T-cell (primary cell): Measurements from ENCODE around the gene WWTR1. TPM values are rescaled to one million over a fixed set of nuclear protein-coding genes. Genes with fewer than 3 reads are reported as not detected.

Source experiments
- ATAC-seq, 4 experiments: fragments of 200-7000 bp in 3 of 4; fragments of 150-1000 bp in 1 of 4; cut with Tn5 transposase; replicated peaks in 1 of 4; 1 replicate in 3 of 4; 2 replicates in 1 of 4; pipeline ENCODE4 v1.10.0; 2021; ENCODE audit warnings: moderate library complexity in 3 of 4, mild to moderate bottlenecking in 2 of 4, moderate number of reproducible peaks in 1 of 4
- CTCF ChIA-PET, 2 donors: fragments of 300-600 bp; sonication (Branson Sonifier 250); formaldehyde crosslinking; loops; one replicate each; lab custom pipeline; 2022; ENCODE audit warnings: antibody characterized with exemption in 2 of 2; lab: Charles Lee
- POLR2A ChIA-PET, 2 donors: fragments of 300-600 bp; sonication (Branson Sonifier 250); formaldehyde crosslinking; loops; one replicate each; lab custom pipeline; 2022; ENCODE audit warnings: antibody characterized with exemption in 2 of 2; lab: Charles Lee
- DNase-seq, 35 experiments: peaks; one replicate each; pipeline versions ENCODE4 v3.0.0 to v3.0.0-alpha.2; 2013 to 2023
- H3K27ac ChIP-seq: one replicate; pipeline ENCODE4 v1.5.1; 2013; ENCODE audit warnings: low read length
- H3K27me3 ChIP-seq, 2 experiments: replicated peaks in 1 of 2; 1 replicate in 1 of 2; 2 replicates in 1 of 2; pipeline versions ENCODE4 v1.6.1 to v1.7.0; 2013; ENCODE audit warnings: low read length in 1 of 2, mixed read lengths in 1 of 2; ENCODE audit not compliant: control insufficient read depth in 2 of 2, insufficient read depth in 2 of 2; ENCODE audit errors: extremely low read depth in 1 of 2
- H3K36me3 ChIP-seq, 2 donors: 1 replicate in 1 of 2; 2 replicates in 1 of 2; pipeline versions ENCODE4 v1.6.1 to v1.7.0; 2013; ENCODE audit warnings: low read length in 1 of 2; ENCODE audit not compliant: control insufficient read depth in 2 of 2, insufficient read depth in 1 of 2; ENCODE audit errors: extremely low read depth in 1 of 2
- H3K4me1 ChIP-seq, 2 experiments: 1 replicate in 1 of 2; 2 replicates in 1 of 2; pipeline versions ENCODE4 v1.6.1 to v1.7.0; 2013; ENCODE audit warnings: low read length in 2 of 2, mixed read lengths in 1 of 2; ENCODE audit not compliant: insufficient read depth in 2 of 2, control insufficient read depth in 1 of 2; ENCODE audit errors: extremely low read depth in 1 of 2
- H3K4me3 ChIP-seq, 2 donors: 1 replicate in 1 of 2; 2 replicates in 1 of 2; pipeline versions ENCODE4 v1.5.1 to v1.7.0; 2013; ENCODE audit warnings: mild to moderate bottlenecking in 2 of 2, low read length in 1 of 2, moderate library complexity in 1 of 2; ENCODE audit not compliant: control insufficient read depth in 1 of 2; ENCODE audit errors: extremely low read depth in 1 of 2
- H3K9me3 ChIP-seq: 2 replicates; pipeline ENCODE4 v1.7.0; 2013
- H3K27ac Mint-ChIP-seq, 2 donors: one replicate each; pipeline ENCODE4 v1.8.0; 2020 to 2021; ENCODE audit warnings: mild to moderate bottlenecking in 2 of 2, mixed read lengths in 2 of 2
- H3K27me3 Mint-ChIP-seq, 2 donors: one replicate each; pipeline ENCODE4 v1.8.0; 2021 to 2022; ENCODE audit warnings: mixed read lengths in 2 of 2
- H3K36me3 Mint-ChIP-seq: one replicate; pipeline ENCODE4 v1.8.0; 2021; ENCODE audit warnings: mixed read lengths
- H3K4me1 Mint-ChIP-seq, 3 donors: one replicate each; pipeline ENCODE4 v1.8.0; 2020 to 2022; ENCODE audit warnings: mixed read lengths in 3 of 3, mild to moderate bottlenecking in 1 of 3
- H3K4me3 Mint-ChIP-seq, 3 donors: one replicate each; pipeline ENCODE4 v1.8.0; 2020 to 2022; ENCODE audit warnings: mild to moderate bottlenecking in 3 of 3, mixed read lengths in 3 of 3, moderate library complexity in 3 of 3
- H3K9me3 Mint-ChIP-seq, 3 donors: one replicate each; pipeline ENCODE4 v1.8.0; 2020 to 2022; ENCODE audit warnings: mixed read lengths in 3 of 3
- WGBS: methylation state at CpG from one replicate; pipeline ENCODE4 v1.1.5; 2013; ENCODE audit warnings: missing lambda C conversion rate; ENCODE audit not compliant: insufficient coverage; 5-methylcytosine and 5-hydroxymethylcytosine counted together
- total RNA-seq, 35 experiments: library from RNA in 6 of 35; stranded (reverse) in 6 of 35; fragments of 120-200 nt in 1 of 35; gene quantifications; one replicate each; pipeline versions ENCODE4 v1.2.1 to v1.2.4 and lab custom pipeline; 2013 to 2026

Gene WWTR1
- total RNA-seq, 5 donors from 2014 or later (not counting 1 experiment from before 2014, with no cell fraction given), result 0.43 to 1.6 (median 1.1) TPM

DNA sequence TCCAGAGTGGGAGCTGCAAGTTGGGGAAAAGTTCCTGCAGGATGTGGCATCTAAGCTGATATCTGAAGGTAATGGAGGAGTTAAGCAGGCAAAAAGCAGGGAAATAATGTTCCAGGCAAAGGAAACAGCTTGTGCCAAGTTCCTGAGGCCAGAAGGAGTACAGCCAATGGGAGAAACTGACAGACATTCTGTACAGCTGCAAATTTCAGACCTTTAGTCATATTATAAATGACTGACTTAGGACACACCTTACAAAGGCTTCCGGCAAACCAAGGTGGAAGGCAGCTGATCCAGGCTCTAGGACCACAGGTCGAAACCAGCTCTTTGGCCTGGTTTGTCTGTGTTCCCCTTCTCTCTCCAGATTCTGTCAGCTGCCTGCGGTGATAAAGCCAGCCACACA, 9.3 kb downstream of the WWTR1 start:
- WGBS, result 75% methylated on average over 2 of the region's 3 CpGs
- CTCF ChIA-PET, result no interaction called here
- H3K4me1 ChIP-seq, result no peaks in the 10 kb centered on the region

DNA sequence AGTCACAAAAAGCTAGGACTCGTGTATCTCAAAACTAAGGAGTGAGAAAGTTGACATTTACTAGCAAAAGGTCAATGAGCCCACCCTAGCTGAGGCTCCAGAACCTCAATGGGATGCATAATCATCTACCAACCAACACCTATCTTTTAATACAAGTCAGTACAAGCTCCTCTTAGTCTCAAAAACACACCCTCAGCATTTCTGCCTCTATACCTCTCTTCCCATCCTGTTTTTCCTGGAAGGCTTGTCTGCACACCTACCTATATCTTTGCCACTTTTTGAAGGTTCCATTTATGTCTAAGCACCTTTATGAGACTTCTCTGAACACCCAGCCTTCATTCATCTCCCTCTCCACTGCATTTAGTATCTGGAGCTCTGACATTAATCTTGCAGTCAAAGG, 10.0 kb downstream of the WWTR1 start:
- ATAC-seq (no peak), DNase-seq (no peak)
- no peak overlapping the region for H3K4me3 ChIP-seq
- H3K27ac ChIP-seq, result no peak overlapping the region
- H3K9me3 ChIP-seq, result no peaks in the 10 kb centered on the region
- no peaks in the 10 kb centered on the region for H3K4me1 Mint-ChIP-seq
- no peaks in the 10 kb centered on the region for H3K36me3 ChIP-seq
- H3K36me3 Mint-ChIP-seq, result no peaks in the 10 kb centered on the region
- WGBS, result no CpG with 5 or more reads among the region's 1 CpG
- H3K27me3 Mint-ChIP-seq, result peaks cover 18 to 20% of the 10 kb centered on the region in 2 donors
- H3K4me1 ChIP-seq, result no peaks in the 10 kb centered on the region
- no peaks in the 10 kb centered on the region for H3K9me3 Mint-ChIP-seq
- CTCF ChIA-PET, result no interaction called here
- no peak overlapping the region for H3K27ac Mint-ChIP-seq
- POLR2A ChIA-PET, result no interaction called here
- H3K27me3 ChIP-seq, result peaks cover 2% of the 10 kb centered on the region in 2 experiments
- H3K4me3 Mint-ChIP-seq, result no peak overlapping the region

More for the DNA sequence above, 9.3 kb downstream of the WWTR1 start:
- ATAC-seq (no peak), DNase-seq (no peak)
- H3K27me3 Mint-ChIP-seq, result peaks cover 18 to 20% of the 10 kb centered on the region in 2 donors
- no peak overlapping the region for H3K4me3 Mint-ChIP-seq
- Histone ChIP-seq H3K9me3 (no peaks in the 10 kb centered on the region), H3K27me3 (peaks cover 2% of the 10 kb centered on the region in 2 experiments), H3K4me3 (no peak overlapping the region), H3K27ac (no peak overlapping the region), H3K36me3 (no peaks in the 10 kb centered on the region)
- no peaks in the 10 kb centered on the region for H3K4me1 Mint-ChIP-seq
- no peaks in the 10 kb centered on the region for H3K9me3 Mint-ChIP-seq
- H3K27ac Mint-ChIP-seq, result no peak overlapping the region
- POLR2A ChIA-PET, result no interaction called here
- H3K36me3 Mint-ChIP-seq, result no peaks in the 10 kb centered on the region

DNA sequence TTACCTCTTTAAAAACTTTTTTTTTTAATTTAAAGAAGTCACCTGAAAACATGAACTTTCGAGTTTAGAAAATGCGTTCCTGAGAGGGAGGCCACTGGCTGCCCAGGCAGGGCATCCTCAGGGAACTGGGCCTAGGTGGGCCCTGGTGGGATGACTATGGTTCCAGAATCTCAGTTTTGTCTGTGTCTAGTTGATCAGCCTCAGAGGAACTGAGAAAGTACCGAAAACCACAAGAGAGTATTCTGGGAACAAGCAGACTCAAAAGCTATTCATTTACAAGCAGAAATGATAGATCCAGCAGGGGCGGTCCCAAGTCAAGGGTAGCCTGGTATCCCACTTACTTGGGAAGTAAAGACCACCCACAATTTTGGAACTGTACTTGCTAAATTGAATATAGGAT, 10.5 kb downstream of the WWTR1 start:
- no peak overlapping the region for H3K4me3 ChIP-seq
- no peaks in the 10 kb centered on the region for H3K9me3 ChIP-seq
- H3K27me3 ChIP-seq, result peaks cover 2% of the 10 kb centered on the region in 2 experiments
- peaks cover 18 to 20% of the 10 kb centered on the region in 2 donors for H3K27me3 Mint-ChIP-seq
- H3K36me3 ChIP-seq, result no peaks in the 10 kb centered on the region
- no peaks in the 10 kb centered on the region for H3K4me1 ChIP-seq
- ChIA-PET POLR2A (interaction anchor here in 1 of 2 donors (0.6 kb wide), 1 partner anchor 517 kb away, joined by 6 read pairs; no protein-coding TSS in a partner anchor), CTCF (no interaction called here)
- H3K4me3 Mint-ChIP-seq, result no peak overlapping the region
- no peak overlapping the region for H3K27ac ChIP-seq
- H3K36me3 Mint-ChIP-seq, result no peaks in the 10 kb centered on the region
- DNase-seq (no peak), ATAC-seq (no peak)
- H3K4me1 Mint-ChIP-seq, result no peaks in the 10 kb centered on the region
- no peak overlapping the region for H3K27ac Mint-ChIP-seq
- WGBS, result 100% methylated on average over 1 of the region's 4 CpGs
- H3K9me3 Mint-ChIP-seq, result no peaks in the 10 kb centered on the region

DNA sequence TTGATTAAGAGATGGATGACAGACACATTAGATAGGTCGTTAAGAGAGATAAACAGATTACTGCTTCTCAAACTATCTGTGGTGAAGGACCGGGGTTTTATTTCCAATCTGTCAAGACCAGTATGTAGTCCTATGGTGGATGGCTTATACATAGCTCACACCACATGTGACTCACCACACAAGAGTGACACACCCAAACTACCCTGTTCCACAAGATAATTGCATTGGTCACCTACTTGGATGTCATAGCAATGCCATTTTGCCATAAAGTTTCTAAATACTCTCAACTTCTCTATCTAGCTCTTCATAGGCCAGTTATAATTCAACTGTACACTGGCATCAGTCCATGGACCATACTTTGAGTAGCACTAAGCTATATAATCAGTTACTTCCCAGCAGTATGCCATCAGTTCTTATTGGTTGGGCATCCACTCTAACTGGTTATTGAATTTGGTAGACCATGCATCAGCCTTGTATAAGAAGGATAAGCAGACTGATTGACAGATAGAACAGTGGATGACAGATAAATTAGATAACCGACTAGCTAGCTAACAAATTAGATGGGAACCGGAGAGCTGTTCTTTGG, 11.6 kb downstream of the WWTR1 start:
- Mint-ChIP-seq H3K27me3 (peaks cover 15 to 17% of the 10 kb centered on the region in 2 donors), H3K4me1 (no peaks in the 10 kb centered on the region), H3K4me3 (no peak overlapping the region), H3K27ac (no peak overlapping the region), H3K9me3 (no peaks in the 10 kb centered on the region), H3K36me3 (no peaks in the 10 kb centered on the region)
- DNase-seq (no peak), ATAC-seq (no peak)
- no peak overlapping the region for H3K27ac ChIP-seq
- no peaks in the 10 kb centered on the region for H3K36me3 ChIP-seq
- H3K4me3 ChIP-seq, result no peak overlapping the region
- H3K27me3 ChIP-seq, result peaks cover 2% of the 10 kb centered on the region in 2 experiments
- CTCF ChIA-PET, result no interaction called here
- POLR2A ChIA-PET, result no interaction called here
- H3K9me3 ChIP-seq, result no peaks in the 10 kb centered on the region
- no CpG with 5 or more reads among the region's 4 CpGs for WGBS
- H3K4me1 ChIP-seq, result no peaks in the 10 kb centered on the region

DNA sequence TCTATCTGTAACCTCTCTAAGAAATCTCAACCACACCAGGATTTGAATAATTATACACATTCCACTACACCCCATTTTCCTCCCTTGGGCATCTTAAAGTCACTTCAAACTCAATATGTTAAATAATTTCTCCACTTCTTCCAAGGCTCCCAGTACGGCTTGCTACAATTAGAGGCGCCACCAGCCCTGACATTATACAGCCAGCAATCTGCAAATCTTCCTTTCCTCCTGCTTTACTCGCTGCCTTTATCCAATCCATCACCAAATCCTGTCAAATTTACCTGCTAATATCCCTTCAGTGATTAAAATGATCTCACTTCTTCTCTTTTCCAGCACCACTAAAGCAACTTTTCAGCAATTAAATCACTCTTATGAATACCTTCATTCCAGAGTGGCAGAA, 13.9 kb downstream of the WWTR1 start:
- H3K9me3 Mint-ChIP-seq, result no peaks in the 10 kb centered on the region
- H3K4me1 Mint-ChIP-seq, result no peaks in the 10 kb centered on the region
- no peaks in the 10 kb centered on the region for H3K36me3 ChIP-seq
- POLR2A ChIA-PET, result no interaction called here
- CTCF ChIA-PET, result no interaction called here
- peaks cover 0 to 2% of the 10 kb centered on the region in 2 experiments for H3K27me3 ChIP-seq
- no peak overlapping the region for H3K27ac Mint-ChIP-seq
- no peak overlapping the region for H3K27ac ChIP-seq
- no peaks in the 10 kb centered on the region for H3K4me1 ChIP-seq
- H3K4me3 Mint-ChIP-seq, result no peak overlapping the region
- no peak overlapping the region for H3K4me3 ChIP-seq
- WGBS, result 69% methylated on average over 3 of the region's 3 CpGs
- peaks cover 4 to 8% of the 10 kb centered on the region in 2 donors for H3K27me3 Mint-ChIP-seq
- H3K9me3 ChIP-seq, result no peaks in the 10 kb centered on the region
- H3K36me3 Mint-ChIP-seq, result no peaks in the 10 kb centered on the region
- ATAC-seq, result no peak
- DNase-seq, result no peak

DNA sequence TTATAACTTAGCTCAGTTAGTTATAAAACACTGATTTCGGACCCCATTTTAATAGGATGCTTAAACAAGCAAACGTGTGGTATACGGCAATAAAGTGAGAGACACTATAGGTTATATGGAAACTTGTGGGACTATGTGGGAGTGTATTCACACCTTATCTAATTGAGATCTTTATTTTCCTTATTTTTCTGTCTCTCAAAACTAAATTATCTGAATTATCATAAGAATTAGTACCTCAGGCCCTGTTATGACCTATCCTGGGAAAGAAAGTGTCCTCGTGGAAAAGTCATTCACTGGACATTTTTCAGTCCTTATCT, 14.4 kb downstream of the WWTR1 start:
- Mint-ChIP-seq H3K9me3 (no peaks in the 10 kb centered on the region), H3K36me3 (no peaks in the 10 kb centered on the region), H3K4me1 (no peaks in the 10 kb centered on the region), H3K27ac (no peak overlapping the region), H3K4me3 (no peak overlapping the region), H3K27me3 (peaks cover 4 to 5% of the 10 kb centered on the region in 2 donors)
- CTCF ChIA-PET, result no interaction called here
- DNase-seq (no peak), ATAC-seq (no peak)
- Histone ChIP-seq H3K27me3 (no peaks in the 10 kb centered on the region), H3K27ac (no peak overlapping the region), H3K9me3 (no peaks in the 10 kb centered on the region), H3K36me3 (no peaks in the 10 kb centered on the region), H3K4me3 (no peak overlapping the region), H3K4me1 (no peaks in the 10 kb centered on the region)
- POLR2A ChIA-PET, result no interaction called here
- WGBS, result 80% methylated on average over 1 of the region's 4 CpGs
